Gastrocnemius medialis (tissue), 4 donors: ENCODE measurements around the gene PRKAG2. TPM values are rescaled to one million over a fixed set of nuclear protein-coding genes. Genes with fewer than 3 reads are reported as not detected.

Experiments used
- ATAC-seq, 2 donors: fragments of 150-250 bp; one replicate each; pipeline ENCODE4 v1.9.1; 2016
- DNase-seq, 2 donors: peaks; one replicate each; pipeline ENCODE4 v3.0.0-alpha.2; 2019
- H3K27ac ChIP-seq, 4 donors: fragments of 200-600 bp; sonication (generic); 1 replicate in 1 of 4; 2 replicates in 3 of 4; pipeline ENCODE4 v1.5.1; 2016 to 2018; ENCODE audit warnings: mild to moderate bottlenecking in 2 of 4, moderate library complexity in 1 of 4
- H3K27me3 ChIP-seq, 3 donors: fragments of 200-600 bp; sonication (generic) in 2 of 3; 1 replicate in 1 of 3; 2 replicates in 2 of 3; pipeline versions ENCODE4 v1.5.1 to v1.6.0; 2016 to 2019; ENCODE audit warnings: mild to moderate bottlenecking in 1 of 3, moderate library complexity in 1 of 3
- H3K36me3 ChIP-seq, 2 donors: fragments of 200-600 bp; sonication (generic) in 1 of 2; one replicate each; pipeline ENCODE4 v1.5.1; 2017 to 2018
- H3K4me1 ChIP-seq, 2 donors: fragments of 200-600 bp; sonication (generic) in 1 of 2; one replicate each; pipeline ENCODE4 v1.5.1; 2016 to 2017; ENCODE audit warnings: mild to moderate bottlenecking in 2 of 2
- H3K4me3 ChIP-seq, 4 donors: fragments of 200-600 bp; sonication (generic) in 3 of 4; 1 replicate in 1 of 4; 2 replicates in 3 of 4; pipeline ENCODE4 v1.5.1; 2016 to 2019; ENCODE audit warnings: mild to moderate bottlenecking in 2 of 4
- H3K9me3 ChIP-seq, 3 donors: fragments of 200-600 bp; sonication (generic) in 2 of 3; 1 replicate in 1 of 3; 2 replicates in 2 of 3; pipeline ENCODE4 v1.5.1; 2016 to 2019
- CTCF ChIP-seq, 5 experiments: fragments of 450-650 bp in 3 of 5; fragments of 200-600 bp in 2 of 5; sonication (generic) in 2 of 5; IDR thresholded peaks in 4 of 5; conservative IDR thresholded peaks in 1 of 5; 1 replicate in 4 of 5; 2 replicates in 1 of 5; pipeline ENCODE4 v1.5.1; 2016 to 2019; ENCODE audit warnings: antibody characterized with exemption in 5 of 5, mild to moderate bottlenecking in 3 of 5, moderate library complexity in 3 of 5
- POLR2A ChIP-seq, 2 donors: fragments of 450-650 bp; IDR thresholded peaks; one replicate each; pipeline ENCODE4 v1.6.1; 2017; ENCODE audit warnings: antibody characterized with exemption in 2 of 2, mild to moderate bottlenecking in 2 of 2, moderate library complexity in 2 of 2
- in situ Hi-C, 4 donors: fragments of 200-750 bp; cut with MboI; loops; one replicate each; pipeline versions ENCODE4 v1.15.0 to v1.8.0; 2017; ENCODE audit warnings: low sequenced_read_pairs in 4 of 4
- intact Hi-C: fragments of 100-400 bp; cut with DNase I; formaldehyde crosslinking; loops from one replicate; pipeline ENCODE4 v1.15.1; 2023; ENCODE audit warnings: low total_unique reads
- total RNA-seq, 4 donors: library from RNA; depleted of rRNA; stranded (reverse); fragments of >200 nt; gene quantifications; one replicate each; pipeline versions ENCODE4 v1.1.0 to v1.2.3, GENCODE V29; 2016

PRKAG2 gene
- total RNA-seq, 4 donors from 2014 or later = 5.3 to 32.6 (median 13.9) TPM

- no peak for TF ChIP-seq POLR2A (IDR thresholded peaks at IDR 0.05)
- no peak for TF ChIP-seq CTCF (IDR thresholded peaks at IDR 0.05 in 4 of 5, conservative IDR thresholded peaks at IDR 0.05 in 1 of 5)
- DNase-seq = no peak
- peaks cover 5 to 9% of the 10 kb centered on the region in 2 donors for H3K4me1 ChIP-seq
- H3K27me3 ChIP-seq = no peaks in the 10 kb centered on the region
- no peak for ATAC-seq
- H3K9me3 ChIP-seq = no peaks in the 10 kb centered on the region
- no peaks in the 10 kb centered on the region for H3K36me3 ChIP-seq
- in situ Hi-C loops = loop anchor here in 1 of 4 donors (25.0 kb wide), 1 partner anchor 269 kb away; no protein-coding TSS in a partner anchor
- H3K4me3 ChIP-seq = no peak overlapping the region
- no peak overlapping the region for H3K27ac ChIP-seq
- intact Hi-C loops = no loop called here
These were observed 145.9 kb downstream of the PRKAG2 start for GRCh38 chr7:151731022-151731441.

- TF ChIP-seq CTCF (IDR thresholded peaks at IDR 0.05 in 4 of 5, conservative IDR thresholded peaks at IDR 0.05 in 1 of 5) (no peak), POLR2A (IDR thresholded peaks at IDR 0.05) (no peak)
These were observed 146.3 kb downstream of the PRKAG2 start for GRCh38 chr7:151730591-151730990.

GRCh38 chr7:151729521-151729921, 147.4 kb downstream of the PRKAG2 start:
- no peaks in the 10 kb centered on the region for H3K27me3 ChIP-seq
- no peak overlapping the region for H3K27ac ChIP-seq
- in situ Hi-C loops (loop anchor here in 1 of 4 donors (25.0 kb wide), 1 partner anchor 267 kb away; no protein-coding TSS in a partner anchor), intact Hi-C loops (no loop called here)
- DNase-seq (no peak), ATAC-seq (no peak)
- H3K4me3 ChIP-seq = no peak overlapping the region
- TF ChIP-seq CTCF (IDR thresholded peaks at IDR 0.05 in 4 of 5, conservative IDR thresholded peaks at IDR 0.05 in 1 of 5) = no peak
- TF ChIP-seq POLR2A (IDR thresholded peaks at IDR 0.05) = no peak
- H3K4me1 ChIP-seq = peaks cover 0 to 4% of the 10 kb centered on the region in 2 donors
- H3K36me3 ChIP-seq = no peaks in the 10 kb centered on the region
- H3K9me3 ChIP-seq = no peaks in the 10 kb centered on the region

More at GRCh38 chr7:151730591-151730990, 146.3 kb downstream of the PRKAG2 start:
- H3K36me3 ChIP-seq = no peaks in the 10 kb centered on the region
- no peak overlapping the region for H3K4me3 ChIP-seq
- intact Hi-C loops = no loop called here
- H3K4me1 ChIP-seq = peaks cover 4 to 6% of the 10 kb centered on the region in 2 donors
- H3K27ac ChIP-seq = no peak overlapping the region
- no peaks in the 10 kb centered on the region for H3K9me3 ChIP-seq
- ATAC-seq (no peak), DNase-seq (no peak)
- H3K27me3 ChIP-seq = no peaks in the 10 kb centered on the region
- in situ Hi-C loops = loop anchor here in 1 of 4 donors (25.0 kb wide), 1 partner anchor 268 kb away; no protein-coding TSS in a partner anchor

- Histone ChIP-seq H3K4me3 (no peak overlapping the region), H3K27ac (no peak overlapping the region), H3K4me1 (peaks cover 0 to 4% of the 10 kb centered on the region in 2 donors), H3K27me3 (no peaks in the 10 kb centered on the region), H3K9me3 (no peaks in the 10 kb centered on the region), H3K36me3 (no peaks in the 10 kb centered on the region)
- in situ Hi-C loops = loop anchor here in 1 of 4 donors (25.0 kb wide), 1 partner anchor 266 kb away; no protein-coding TSS in a partner anchor
- intact Hi-C loops = no loop called here
- DNase-seq (no peak), ATAC-seq (no peak)
- TF ChIP-seq CTCF (IDR thresholded peaks at IDR 0.05 in 4 of 5, conservative IDR thresholded peaks at IDR 0.05 in 1 of 5) (no peak), POLR2A (IDR thresholded peaks at IDR 0.05) (no peak)
These were observed 148.2 kb downstream of the PRKAG2 start for GRCh38 chr7:151728746-151729145.

- TF ChIP-seq POLR2A (IDR thresholded peaks at IDR 0.05) (no peak), CTCF (IDR thresholded peaks at IDR 0.05 in 4 of 5, conservative IDR thresholded peaks at IDR 0.05 in 1 of 5) (no peak)
- ATAC-seq = no peak
- Histone ChIP-seq H3K4me1 (peaks cover 0 to 4% of the 10 kb centered on the region in 2 donors), H3K9me3 (no peaks in the 10 kb centered on the region), H3K36me3 (no peaks in the 10 kb centered on the region), H3K4me3 (no peak overlapping the region), H3K27ac (peak overlapping the region; percentile 8 to 41 (median 28)), H3K27me3 (no peaks in the 10 kb centered on the region)
- DNase-seq = no peak
- intact Hi-C loops = no loop called here
- in situ Hi-C loops = loop anchor here in 1 of 4 donors (25.0 kb wide), 1 partner anchor 266 kb away; no protein-coding TSS in a partner anchor
These were observed 148.6 kb downstream of the PRKAG2 start for GRCh38 chr7:151728286-151728660.
